A673 (cell line): ENCODE measurements around the gene JMJD1C. TPM values are rescaled to one million over a fixed set of nuclear protein-coding genes. Genes with fewer than 3 reads are reported as not detected.

Experiments
- BruUV-seq: library from RNA; stranded (reverse); fragments of 400-500 nt; replicated peaks from 2 replicates; lab custom pipeline; 2021; lab: Mats Ljungman, UMichigan
- CTCF ChIA-PET: fragments of 300-600 bp; sonication (Branson Sonifier 250); formaldehyde crosslinking; loops from one replicate; lab custom pipeline; 2022; ENCODE audit warnings: antibody characterized with exemption; lab: Charles Lee
- POLR2A ChIA-PET: fragments of 300-600 bp; sonication (Branson Sonifier 250); formaldehyde crosslinking; loops from one replicate; lab custom pipeline; 2022; ENCODE audit warnings: antibody characterized with exemption; ENCODE audit not compliant: low non-redundant PET; lab: Charles Lee
- DNase-seq: peaks from one replicate; pipeline ENCODE4 v3.0.0-alpha.2; 2015; ENCODE audit warnings: low spot score
- H3K27ac ChIP-seq: fragments of 200-600 bp; sonication (generic); 2 replicates; pipeline ENCODE4 v1.5.1; 2016; ENCODE audit warnings: mixed run types, low read depth, mild to moderate bottlenecking, mixed read lengths, antibody characterized with exemption, low read length; ENCODE audit not compliant: poor library complexity, severe bottlenecking
- H3K27me3 ChIP-seq: fragments of 200-600 bp; sonication (generic); replicated peaks from 2 replicates; pipeline ENCODE4 v1.6.1; 2017; ENCODE audit warnings: mixed run types, low read depth, mild to moderate bottlenecking, mixed read lengths, antibody characterized with exemption, low read length; ENCODE audit not compliant: insufficient read depth, poor library complexity
- H3K36me3 ChIP-seq: fragments of 200-600 bp; sonication (generic); 2 replicates; pipeline ENCODE4 v1.6.1; 2016; ENCODE audit warnings: mixed run types, mild to moderate bottlenecking, mixed read lengths, antibody characterized with exemption, low read length; ENCODE audit not compliant: insufficient read depth, poor library complexity, severe bottlenecking
- H3K4me1 ChIP-seq: fragments of 200-600 bp; sonication (generic); 2 replicates; pipeline ENCODE4 v1.6.1; 2017; ENCODE audit warnings: mixed run types, mild to moderate bottlenecking, mixed read lengths, antibody characterized with exemption, low read length; ENCODE audit not compliant: insufficient read depth, poor library complexity, severe bottlenecking
- H3K4me3 ChIP-seq: fragments of 200-600 bp; sonication (generic); 2 replicates; pipeline ENCODE4 v1.5.1; 2016; ENCODE audit warnings: low read depth, mixed run types, mild to moderate bottlenecking, mixed read lengths, low read length; ENCODE audit not compliant: poor library complexity, severe bottlenecking
- H3K9me3 ChIP-seq: fragments of 200-600 bp; sonication (generic); 2 replicates; pipeline ENCODE4 v1.6.1; 2016; ENCODE audit warnings: mixed run types, low read depth, mild to moderate bottlenecking, mixed read lengths, antibody characterized with exemption, low read length; ENCODE audit not compliant: poor library complexity, severe bottlenecking
- EZH2 ChIP-seq: fragments of 200-600 bp; sonication (generic); IDR thresholded peaks from 2 replicates; pipeline ENCODE4 v1.6.1; 2017; ENCODE audit warnings: borderline replicate concordance, low read depth, mild to moderate bottlenecking, mixed read lengths, antibody characterized with exemption, low read length; ENCODE audit not compliant: poor library complexity, severe bottlenecking
- intact Hi-C: fragments of 100-400 bp; cut with micrococcal nuclease; formaldehyde crosslinking; loops from one replicate; pipeline ENCODE4 v1.10.0; 2022; ENCODE audit not compliant: unreplicated experiment
- total RNA-seq: library from RNA; stranded (reverse); gene quantifications from 2 replicates; pipeline ENCODE4 v1.2.3, GENCODE V29; 2021
- TF ChIP-seq, protein P1 (sequence below): fragments of 300-800, 200-600 bp; sonication (generic); conservative IDR thresholded peaks from 2 replicates; pipeline ENCODE4 v1.5.1; 2017; ENCODE audit warnings: low read depth, mild to moderate bottlenecking, antibody characterized with exemption, low read length, moderate library complexity, mixed read lengths

The JMJD1C gene
- total RNA-seq, 1 experiment from 2014 or later: 71.4 TPM

DNA sequence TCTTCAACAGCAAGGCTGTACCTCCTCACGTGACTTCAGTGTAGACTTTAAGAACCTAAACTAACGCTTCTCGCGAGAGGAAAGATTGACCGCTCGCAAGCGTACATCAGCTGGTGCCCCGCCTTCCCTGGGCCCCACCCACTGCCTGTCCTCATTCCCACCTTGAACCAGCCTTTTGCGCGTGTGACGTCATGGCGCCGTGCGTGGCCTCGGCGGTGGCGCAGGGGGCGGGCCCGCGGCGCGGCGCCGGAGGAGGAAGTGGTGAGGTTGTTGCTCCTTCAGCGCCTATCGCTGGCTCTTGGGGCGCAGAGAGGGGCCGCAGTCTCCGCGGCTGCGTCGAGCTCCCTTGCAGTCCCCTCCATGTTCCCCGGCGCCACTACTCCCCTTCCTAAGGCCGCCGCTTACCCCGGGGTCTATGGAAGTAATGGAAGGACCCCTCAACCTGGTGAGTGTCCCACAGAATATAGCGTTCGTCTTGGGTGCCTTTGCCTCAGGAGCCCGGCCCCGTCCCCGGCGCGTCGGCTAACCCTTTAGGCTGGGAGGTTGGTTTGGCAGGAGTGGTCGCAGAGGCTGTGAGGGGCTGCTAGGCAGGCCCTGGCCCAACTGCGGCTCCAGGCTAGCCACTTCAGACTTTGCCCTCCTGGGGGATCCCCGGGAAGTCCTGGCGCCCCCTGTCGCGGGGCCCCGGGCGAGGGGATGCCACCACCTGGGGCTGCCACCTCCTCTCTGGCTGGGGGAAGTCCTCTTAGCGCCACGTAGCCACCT is 332.5 kb downstream of the JMJD1C start, which contains the start of gene NRBF2:
Gene NRBF2, plus strand, starts transcription at position 273 of the 765 bp plus-strand sequence. Its CDS starts 143 bp downstream, at position 416.
- DNase-seq: peak; percentile 99
- Histone ChIP-seq H3K27me3 (no peaks in the 10 kb centered on the region), H3K36me3 (no peaks in the 10 kb centered on the region), H3K4me3 (peak within 1 kb of the TSS; percentile 85), H3K27ac (peak within 1 kb of the TSS; percentile 87), H3K4me1 (no peaks in the 10 kb centered on the region), H3K9me3 (no peaks in the 10 kb centered on the region)
- no peak for TF ChIP-seq EZH2
- TF ChIP-seq, protein P1, sequence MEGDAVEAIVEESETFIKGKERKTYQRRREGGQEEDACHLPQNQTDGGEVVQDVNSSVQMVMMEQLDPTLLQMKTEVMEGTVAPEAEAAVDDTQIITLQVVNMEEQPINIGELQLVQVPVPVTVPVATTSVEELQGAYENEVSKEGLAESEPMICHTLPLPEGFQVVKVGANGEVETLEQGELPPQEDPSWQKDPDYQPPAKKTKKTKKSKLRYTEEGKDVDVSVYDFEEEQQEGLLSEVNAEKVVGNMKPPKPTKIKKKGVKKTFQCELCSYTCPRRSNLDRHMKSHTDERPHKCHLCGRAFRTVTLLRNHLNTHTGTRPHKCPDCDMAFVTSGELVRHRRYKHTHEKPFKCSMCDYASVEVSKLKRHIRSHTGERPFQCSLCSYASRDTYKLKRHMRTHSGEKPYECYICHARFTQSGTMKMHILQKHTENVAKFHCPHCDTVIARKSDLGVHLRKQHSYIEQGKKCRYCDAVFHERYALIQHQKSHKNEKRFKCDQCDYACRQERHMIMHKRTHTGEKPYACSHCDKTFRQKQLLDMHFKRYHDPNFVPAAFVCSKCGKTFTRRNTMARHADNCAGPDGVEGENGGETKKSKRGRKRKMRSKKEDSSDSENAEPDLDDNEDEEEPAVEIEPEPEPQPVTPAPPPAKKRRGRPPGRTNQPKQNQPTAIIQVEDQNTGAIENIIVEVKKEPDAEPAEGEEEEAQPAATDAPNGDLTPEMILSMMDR: peak; percentile 39; the same call in 1 of the 2 replicates
- CTCF ChIA-PET: no interaction called here
- intact Hi-C loops: loop anchor here (2.0 kb wide), 1 partner anchor 318 kb away; no protein-coding TSS in a partner anchor
- BruUV-seq: no TSS peak
- POLR2A ChIA-PET: interaction anchor here (0.6 kb wide), 2 partner anchors 131 to 721 kb away, joined by 3 to 4 read pairs; no protein-coding TSS in a partner anchor

DNA sequence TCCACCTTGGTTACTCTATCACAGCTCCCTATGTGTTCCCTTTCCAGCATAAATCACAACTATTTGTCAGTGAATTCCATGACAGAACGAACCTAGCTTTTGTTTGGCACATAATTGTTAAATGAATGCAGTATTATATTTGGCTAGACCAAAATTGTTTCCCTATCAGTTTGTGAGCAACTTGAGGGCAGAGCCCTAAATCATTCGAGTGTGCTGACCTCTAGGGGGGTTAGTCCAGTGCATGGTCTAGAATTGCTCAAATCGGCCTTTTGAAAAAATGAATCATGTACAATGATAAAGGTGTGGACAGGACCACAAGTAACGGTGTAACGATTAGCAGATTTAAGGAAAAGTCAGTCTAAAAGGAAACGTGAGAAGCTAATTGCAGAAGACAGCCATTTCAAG is 333.1 kb downstream of the JMJD1C start:
- intact Hi-C loops: loop anchor here (2.0 kb wide), 1 partner anchor 318 kb away; no protein-coding TSS in a partner anchor
- Histone ChIP-seq H3K27ac (peak overlapping the region; percentile 87), H3K36me3 (no peaks in the 10 kb centered on the region), H3K9me3 (no peaks in the 10 kb centered on the region), H3K4me1 (no peaks in the 10 kb centered on the region), H3K27me3 (no peaks in the 10 kb centered on the region), H3K4me3 (peak overlapping the region; percentile 85)
- no TSS peak for BruUV-seq
- no peak for TF ChIP-seq EZH2
- TF ChIP-seq, protein P1: no peak
- DNase-seq: no peak
- ChIA-PET POLR2A (no interaction called here), CTCF (no interaction called here)

DNA sequence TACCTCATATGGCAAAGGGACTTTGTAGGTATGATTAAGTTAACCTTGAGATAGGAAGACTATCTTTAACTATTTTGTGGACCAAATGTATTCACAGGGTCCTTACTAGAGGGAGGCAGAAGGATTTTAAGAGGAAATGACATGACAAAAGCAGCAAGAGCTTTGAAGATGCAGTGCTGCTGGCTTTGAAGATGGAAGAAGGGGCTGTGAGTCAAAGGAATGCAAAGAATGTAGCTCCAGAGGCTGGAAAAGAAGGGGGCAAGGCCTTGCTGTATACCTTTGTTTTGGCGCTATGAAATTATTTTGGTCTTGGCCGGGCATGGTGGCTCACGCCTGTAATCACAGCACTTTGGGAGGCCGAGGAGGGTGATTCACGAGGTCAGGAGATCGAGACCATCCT is 335.9 kb downstream of the JMJD1C start:
- H3K9me3 ChIP-seq: no peaks in the 10 kb centered on the region
- H3K4me3 ChIP-seq: no peak overlapping the region
- CTCF ChIA-PET: no interaction called here
- BruUV-seq: no TSS peak
- H3K36me3 ChIP-seq: no peaks in the 10 kb centered on the region
- H3K27me3 ChIP-seq: no peaks in the 10 kb centered on the region
- no peaks in the 10 kb centered on the region for H3K4me1 ChIP-seq
- intact Hi-C loops: no loop called here
- POLR2A ChIA-PET: no interaction called here
- no peak overlapping the region for H3K27ac ChIP-seq
- TF ChIP-seq, protein P1: no peak
- TF ChIP-seq EZH2: no peak
- DNase-seq: no peak
